ENCODE results near the gene PCSK2.

Gene PCSK2

GRCh38 chr20:17423782-17424181, 196.9 kb downstream of the PCSK2 start:
- Histone ChIP-seq H3K4me2 (ENCODE audit: low read depth, low read length) (no peak overlapping the region), H3K9ac (ENCODE audit: low read length) (no peak overlapping the region), H3K9me3 (replicated peaks; ENCODE audit: insufficient read depth, low read length) (no peaks in the 10 kb centered on the region), H3F3A (ENCODE audit: insufficient read depth, low read length) (no peaks in the 10 kb centered on the region), H3K4me1 (ENCODE audit: low read length) (no peaks in the 10 kb centered on the region), H3K79me2 (ENCODE audit: low read length) (no peaks in the 10 kb centered on the region), H3K9me2 (replicated peaks; ENCODE audit: insufficient read depth, low read length) (no peaks in the 10 kb centered on the region), H3K27ac (ENCODE audit: low read length) (no peak overlapping the region), H3K4me3 (ENCODE audit: low read length) (no peak overlapping the region), H3K36me3 (replicated peaks; ENCODE audit: insufficient read depth, low read length) (no peaks in the 10 kb centered on the region), H4K20me1 (ENCODE audit: insufficient read depth, low read length) (no peaks in the 10 kb centered on the region), H3K27me3 (replicated peaks; ENCODE audit: insufficient read depth, low read length) (no peaks in the 10 kb centered on the region), H2AFZ (ENCODE audit: low read length) (no peak overlapping the region)
- no peak for DNase-seq
- TF ChIP-seq EZH2 (optimal IDR thresholded peaks at IDR 0.05; ENCODE audit: low read depth, low read length) (no peak), EZH2phosphoT487 (IDR thresholded peaks at IDR 0.05; ENCODE audit: low read length) (no peak), CTCF (IDR thresholded peaks at IDR 0.05; ENCODE audit: low read length) (no peak)

- no peaks in the 10 kb centered on the region for H3K36me3 ChIP-seq (replicated peaks; ENCODE audit: insufficient read depth, low read length)
- DNase-seq, result no peak
Observed at GRCh38 chr20:17427638-17428037, 200.8 kb downstream of the PCSK2 start.

GRCh38 chr20:17430125-17430950, 203.5 kb downstream of the PCSK2 start:
- no peaks in the 10 kb centered on the region for H4K20me1 ChIP-seq (ENCODE audit: insufficient read depth, low read length)
- no peak overlapping the region for H3K4me3 ChIP-seq (ENCODE audit: low read length)
- H3K27me3 ChIP-seq (replicated peaks; ENCODE audit: insufficient read depth, low read length), result no peaks in the 10 kb centered on the region
- H3K27ac ChIP-seq (ENCODE audit: low read length), result no peak overlapping the region
- H3K9me2 ChIP-seq (replicated peaks; ENCODE audit: insufficient read depth, low read length), result no peaks in the 10 kb centered on the region
- no peak overlapping the region for H2AFZ ChIP-seq (ENCODE audit: low read length)
- H3F3A ChIP-seq (ENCODE audit: insufficient read depth, low read length), result no peaks in the 10 kb centered on the region
- H3K9ac ChIP-seq (ENCODE audit: low read length), result no peak overlapping the region
- no peak for DNase-seq
- H3K4me2 ChIP-seq (ENCODE audit: low read depth, low read length), result no peak overlapping the region
- H3K79me2 ChIP-seq (ENCODE audit: low read length), result no peaks in the 10 kb centered on the region
- H3K36me3 ChIP-seq (replicated peaks; ENCODE audit: insufficient read depth, low read length), result no peaks in the 10 kb centered on the region
- no peaks in the 10 kb centered on the region for H3K4me1 ChIP-seq (ENCODE audit: low read length)
- TF ChIP-seq EZH2phosphoT487 (IDR thresholded peaks at IDR 0.05; ENCODE audit: low read length) (no peak), CTCF (IDR thresholded peaks at IDR 0.05; ENCODE audit: low read length) (no peak), EZH2 (optimal IDR thresholded peaks at IDR 0.05; ENCODE audit: low read depth, low read length) (no peak)
- H3K9me3 ChIP-seq (replicated peaks; ENCODE audit: insufficient read depth, low read length), result no peaks in the 10 kb centered on the region

More at GRCh38 chr20:17427638-17428037, 200.8 kb downstream of the PCSK2 start:
- Histone ChIP-seq H4K20me1 (ENCODE audit: insufficient read depth, low read length) (no peaks in the 10 kb centered on the region), H2AFZ (ENCODE audit: low read length) (no peak overlapping the region), H3K9me3 (replicated peaks; ENCODE audit: insufficient read depth, low read length) (no peaks in the 10 kb centered on the region), H3K9me2 (replicated peaks; ENCODE audit: insufficient read depth, low read length) (no peaks in the 10 kb centered on the region), H3F3A (ENCODE audit: insufficient read depth, low read length) (no peaks in the 10 kb centered on the region), H3K4me1 (ENCODE audit: low read length) (no peaks in the 10 kb centered on the region), H3K4me3 (ENCODE audit: low read length) (no peak overlapping the region), H3K4me2 (ENCODE audit: low read depth, low read length) (no peak overlapping the region), H3K79me2 (ENCODE audit: low read length) (no peaks in the 10 kb centered on the region), H3K27me3 (replicated peaks; ENCODE audit: insufficient read depth, low read length) (no peaks in the 10 kb centered on the region), H3K9ac (ENCODE audit: low read length) (no peak overlapping the region), H3K27ac (ENCODE audit: low read length) (no peak overlapping the region)
- no peak for TF ChIP-seq EZH2phosphoT487 (IDR thresholded peaks at IDR 0.05; ENCODE audit: low read length)
- no peak for TF ChIP-seq CTCF (IDR thresholded peaks at IDR 0.05; ENCODE audit: low read length)
- TF ChIP-seq EZH2 (optimal IDR thresholded peaks at IDR 0.05; ENCODE audit: low read depth, low read length), result no peak
